ENCODE results near the gene GPR62. TPM values are rescaled to one million over a fixed set of nuclear protein-coding genes. Genes with fewer than 3 reads are reported as not detected.

GPR62 gene
- total and polyA plus RNA-seq, 2 experiments from 2014 or later: 0.10 to 0.38 TPM

Small RNA genes within 50 kb of the gene (small RNA-seq; reads per million reads assigned to genes)
- not detected for gene AC115284.1 (ENCODE audit: low replicate concordance)

Other genes starting within 250 kb of the GPR62 start
- gene GRM2, start 248.3 kb upstream of the GPR62 start, total RNA-seq (2014; rRNA removed; shearing (Covaris generic)): 5.1 and 5.2 TPM in 2 replicates
- 2.1 and 3.1 TPM in 2 replicates for gene GRM2, start 248.3 kb upstream of the GPR62 start, polyA plus RNA-seq (2016; fragmentation: Nextera tagmentation; extraction: Ambion mirVana)
- gene IQCF6, start 176.1 kb upstream of the GPR62 start, total RNA-seq (2014; rRNA removed; shearing (Covaris generic)): not detected in 2 replicates
- gene IQCF6, start 176.1 kb upstream of the GPR62 start, polyA plus RNA-seq (2016; fragmentation: Nextera tagmentation; extraction: Ambion mirVana): not detected in 2 replicates
- not detected in 2 replicates for gene IQCF2, start 93.8 kb upstream of the GPR62 start, total RNA-seq (2014; rRNA removed; shearing (Covaris generic))
- gene IQCF2, start 93.8 kb upstream of the GPR62 start, polyA plus RNA-seq (2016; fragmentation: Nextera tagmentation; extraction: Ambion mirVana): not detected in 2 replicates
- gene IQCF5, start 79.8 kb upstream of the GPR62 start, total RNA-seq (2014; rRNA removed; shearing (Covaris generic)): not detected in 2 replicates
- gene IQCF5, start 79.8 kb upstream of the GPR62 start, polyA plus RNA-seq (2016; fragmentation: Nextera tagmentation; extraction: Ambion mirVana): not detected in 2 replicates
- gene IQCF1, start 52.0 kb upstream of the GPR62 start, total RNA-seq (2014; rRNA removed; shearing (Covaris generic)): not detected in 2 replicates
- gene IQCF1, start 52.0 kb upstream of the GPR62 start, polyA plus RNA-seq (2016; fragmentation: Nextera tagmentation; extraction: Ambion mirVana): not detected in 2 replicates
- 61.8 and 62.4 TPM in 2 replicates for gene RRP9, start 13.5 kb upstream of the GPR62 start, total RNA-seq (2014; rRNA removed; shearing (Covaris generic))
- gene RRP9, start 13.5 kb upstream of the GPR62 start, polyA plus RNA-seq (2016; fragmentation: Nextera tagmentation; extraction: Ambion mirVana): 68.1 and 71.3 TPM in 2 replicates
- gene PARP3, start 13.0 kb upstream of the GPR62 start, total RNA-seq (2014; rRNA removed; shearing (Covaris generic)): 1.1 and 3.1 TPM in 2 replicates
- 0.35 and 0.76 TPM in 2 replicates for gene PARP3, start 13.0 kb upstream of the GPR62 start, polyA plus RNA-seq (2016; fragmentation: Nextera tagmentation; extraction: Ambion mirVana)
- 26.8 and 37.6 TPM in 2 replicates for gene PCBP4, start 12.1 kb downstream of the GPR62 start, total RNA-seq (2014; rRNA removed; shearing (Covaris generic))
- 11.8 and 14.1 TPM in 2 replicates for gene PCBP4, start 12.1 kb downstream of the GPR62 start, polyA plus RNA-seq (2016; fragmentation: Nextera tagmentation; extraction: Ambion mirVana)
- 8.0 and 11.1 TPM in 2 replicates for gene ABHD14B, start 18.7 kb downstream of the GPR62 start, total RNA-seq (2014; rRNA removed; shearing (Covaris generic))
- 5.8 and 8.9 TPM in 2 replicates for gene ABHD14B, start 18.7 kb downstream of the GPR62 start, polyA plus RNA-seq (2016; fragmentation: Nextera tagmentation; extraction: Ambion mirVana)
- 4.3 and 7.8 TPM in 2 replicates for gene ABHD14A, start 19.7 kb downstream of the GPR62 start, total RNA-seq (2014; rRNA removed; shearing (Covaris generic))
- 12.7 TPM in 2 replicates for gene ABHD14A, start 19.7 kb downstream of the GPR62 start, polyA plus RNA-seq (2016; fragmentation: Nextera tagmentation; extraction: Ambion mirVana)
- 62.8 and 91.3 TPM in 2 replicates for gene ACY1, start 28.2 kb downstream of the GPR62 start, total RNA-seq (2014; rRNA removed; shearing (Covaris generic))
- gene ACY1, start 28.2 kb downstream of the GPR62 start, polyA plus RNA-seq (2016; fragmentation: Nextera tagmentation; extraction: Ambion mirVana): 35.8 and 38.4 TPM in 2 replicates
- 1,341 and 1,471 TPM in 2 replicates for gene RPL29, start 40.5 kb downstream of the GPR62 start, total RNA-seq (2014; rRNA removed; shearing (Covaris generic))
- gene RPL29, start 40.5 kb downstream of the GPR62 start, polyA plus RNA-seq (2016; fragmentation: Nextera tagmentation; extraction: Ambion mirVana): 1,864 and 1,983 TPM in 2 replicates
- gene DUSP7, start 101.2 kb downstream of the GPR62 start, total RNA-seq (2014; rRNA removed; shearing (Covaris generic)): 14.7 and 15.8 TPM in 2 replicates
- gene DUSP7, start 101.2 kb downstream of the GPR62 start, polyA plus RNA-seq (2016; fragmentation: Nextera tagmentation; extraction: Ambion mirVana): 5.6 and 5.9 TPM in 2 replicates
- gene POC1A, start 199.0 kb downstream of the GPR62 start, total RNA-seq (2014; rRNA removed; shearing (Covaris generic)): 26.7 and 33.0 TPM in 2 replicates
- gene POC1A, start 199.0 kb downstream of the GPR62 start, polyA plus RNA-seq (2016; fragmentation: Nextera tagmentation; extraction: Ambion mirVana): 18.4 and 19.1 TPM in 2 replicates
- gene ALAS1, start 242.8 kb downstream of the GPR62 start, total RNA-seq (2014; rRNA removed; shearing (Covaris generic)): 37.7 and 42.8 TPM in 2 replicates
- 17.8 and 19.2 TPM in 2 replicates for gene ALAS1, start 242.8 kb downstream of the GPR62 start, polyA plus RNA-seq (2016; fragmentation: Nextera tagmentation; extraction: Ambion mirVana)